Keratinocyte (primary cell): ENCODE results near the gene HOPX. TPM values are rescaled to one million over a fixed set of nuclear protein-coding genes. Genes with fewer than 3 reads are reported as not detected.

ENCODE experiments used
- DNase-seq: peaks from one replicate; pipeline ENCODE4 v3.0.0-alpha.2; 2011; ENCODE audit warnings: low read depth, missing footprints, low spot score
- FAIRE-seq: peaks from 2 replicates; lab custom pipeline; 2011; peaks lifted over from hg19 to GRCh38; lab: Jason Lieb, UNC
- H2AFZ ChIP-seq: 2 replicates; pipeline ENCODE4 v1.6.0; 2012; ENCODE audit warnings: low read length, control low read depth, inconsistent platforms; ENCODE audit not compliant: control insufficient read depth
- H3K27ac ChIP-seq: 2 replicates; pipeline ENCODE4 v1.5.1; 2011; ENCODE audit warnings: low read length; ENCODE audit not compliant: control insufficient read depth, insufficient read depth
- H3K27me3 ChIP-seq: 3 replicates; pipeline ENCODE4 v1.6.0; 2011; ENCODE audit warnings: low read length; ENCODE audit not compliant: control insufficient read depth, insufficient read depth; ENCODE audit errors: extremely low read depth
- H3K36me3 ChIP-seq, 2 experiments: 2 replicates in 1 of 2; 3 replicates in 1 of 2; pipeline ENCODE4 v1.5.1; 2011; ENCODE audit warnings: low read length in 2 of 2, mild to moderate bottlenecking in 1 of 2; ENCODE audit not compliant: control insufficient read depth in 2 of 2, insufficient read depth in 2 of 2; ENCODE audit errors: extremely low read depth in 1 of 2
- H3K4me1 ChIP-seq: 3 replicates; pipeline ENCODE4 v1.5.1; 2011; ENCODE audit warnings: low read length; ENCODE audit not compliant: control insufficient read depth, insufficient read depth; ENCODE audit errors: extremely low read depth
- H3K4me2 ChIP-seq: 3 replicates; pipeline ENCODE4 v1.6.0; 2011; ENCODE audit warnings: low read depth, low read length; ENCODE audit not compliant: control insufficient read depth, insufficient read depth; ENCODE audit errors: extremely low read depth
- H3K4me3 ChIP-seq, 3 experiments: fragments of 200-600 bp in 1 of 3; sonication (generic) in 1 of 3; 2 replicates in 2 of 3; 3 replicates in 1 of 3; pipeline ENCODE4 v1.5.1; 2011 to 2016; ENCODE audit warnings: low read length in 3 of 3, mild to moderate bottlenecking in 3 of 3, control low read depth in 2 of 3, inconsistent platforms in 1 of 3, low read depth in 1 of 3, mixed read lengths in 1 of 3, mixed run types in 1 of 3, moderate library complexity in 1 of 3; ENCODE audit not compliant: control insufficient read depth in 2 of 3, insufficient read depth in 2 of 3; ENCODE audit errors: extremely low read depth in 1 of 3
- H3K79me2 ChIP-seq: 2 replicates; pipeline ENCODE4 v1.6.0; 2012; ENCODE audit warnings: low read length; ENCODE audit not compliant: control insufficient read depth, insufficient read depth
- H3K9ac ChIP-seq: 3 replicates; pipeline ENCODE4 v1.6.0; 2011; ENCODE audit warnings: low read length; ENCODE audit not compliant: control insufficient read depth, insufficient read depth; ENCODE audit errors: extremely low read depth
- H3K9me1 ChIP-seq: 3 replicates; pipeline ENCODE4 v1.6.0; 2011; ENCODE audit warnings: low read length; ENCODE audit not compliant: control insufficient read depth, insufficient read depth; ENCODE audit errors: extremely low read depth
- H3K9me3 ChIP-seq: 2 replicates; pipeline ENCODE4 v1.5.1; 2012; ENCODE audit warnings: low read depth, low read length; ENCODE audit not compliant: control insufficient read depth
- H4K20me1 ChIP-seq: 3 replicates; pipeline ENCODE4 v1.6.0; 2011; ENCODE audit warnings: low read length; ENCODE audit not compliant: control insufficient read depth, insufficient read depth; ENCODE audit errors: extremely low read depth
- CTCF ChIP-seq, 3 experiments: IDR thresholded peaks in 1 of 3; conservative IDR thresholded peaks in 1 of 3; optimal IDR thresholded peaks in 1 of 3; 2 replicates in 2 of 3; 3 replicates in 1 of 3; pipeline versions ENCODE3 to v1.5.1; 2011; ENCODE audit warnings: low read length in 3 of 3, mild to moderate bottlenecking in 3 of 3, moderate library complexity in 2 of 3, control low read depth in 1 of 3, inconsistent platforms in 1 of 3; ENCODE audit not compliant: insufficient read depth in 2 of 3; ENCODE audit errors: extremely low read depth in 1 of 3
- EZH2 ChIP-seq: IDR thresholded peaks from one replicate; pipeline ENCODE4 v1.6.1; 2012; ENCODE audit warnings: inconsistent platforms, mild to moderate bottlenecking, low read length, moderate library complexity
- dilution Hi-C: fragments of 300-500 bp; cut with MboI; formaldehyde crosslinking; loops from one replicate; pipeline ENCODE4 v1.7.0; 2020; ENCODE audit warnings: low sequenced_read_pairs; ENCODE audit not compliant: extremely low pct_ligation_motif_present
- polyA plus RNA-seq, 5 experiments: library from polyadenylated mRNA; depleted of rRNA in 3 of 5; stranded (reverse) in 3 of 5; stranded (forward) in 1 of 5; unstranded in 1 of 5; fragments of >200 nt; gene quantifications; 1 replicate in 1 of 5; 2 replicates in 3 of 5; 3 replicates in 1 of 5; pipeline versions ENCODE4 v1.2.1 to v1.2.3, GENCODE V29; 2011 to 2012; ENCODE audit warnings: missing spikeins in 2 of 5, low read depth in 1 of 5, low replicate concordance in 1 of 5

HOPX gene
- polyA plus RNA-seq, 1 donor (not counting 4 experiments of a cell fraction or from before 2014, with no cell fraction given): 8.5 TPM

- Histone ChIP-seq H3K27me3 (no peaks in the 10 kb centered on the region), H3K9me3 (no peaks in the 10 kb centered on the region), H3K27ac (no peak overlapping the region), H3K9ac (no peak overlapping the region), H3K36me3 (no peaks in the 10 kb centered on the region), H4K20me1 (no peaks in the 10 kb centered on the region), H3K79me2 (no peaks in the 10 kb centered on the region), H3K4me1 (peaks cover 18% of the 10 kb centered on the region), H3K4me3 (no peak overlapping the region), H2AFZ (no peak overlapping the region), H3K4me2 (no peak overlapping the region), H3K9me1 (no peaks in the 10 kb centered on the region)
- no peak for FAIRE-seq
- no peak for DNase-seq
- TF ChIP-seq EZH2 (no peak), CTCF (optimal IDR thresholded peaks at IDR 0.05 in 1 of 3, IDR thresholded peaks at IDR 0.05 in 1 of 3, conservative IDR thresholded peaks at IDR 0.05 in 1 of 3; ENCODE audit: extremely low read depth in 1 of 3, insufficient read depth in 2 of 3, low read length in 3 of 3) (no peak)
- dilution Hi-C loops: no loop called here
Observed at GRCh38 chr4:56683455-56683854, 2.4 kb upstream of the HOPX start.

GRCh38 chr4:56681853-56682525 lies 893 bp upstream of the HOPX start:
- dilution Hi-C loops: no loop called here
- Histone ChIP-seq H4K20me1 (no peaks in the 10 kb centered on the region), H3K4me1 (peaks cover 18% of the 10 kb centered on the region), H2AFZ (no peak overlapping the region), H3K9ac (no peak overlapping the region), H3K36me3 (no peaks in the 10 kb centered on the region), H3K9me3 (no peaks in the 10 kb centered on the region), H3K4me3 (peak overlapping the region in 1 of 3 experiments; percentile 65), H3K79me2 (no peaks in the 10 kb centered on the region), H3K9me1 (no peaks in the 10 kb centered on the region), H3K4me2 (peak overlapping the region; percentile 69), H3K27ac (no peak overlapping the region), H3K27me3 (peaks cover under 1% of the 10 kb centered on the region)
- no peak for DNase-seq
- FAIRE-seq: no peak
- no peak for TF ChIP-seq CTCF (optimal IDR thresholded peaks at IDR 0.05 in 1 of 3, IDR thresholded peaks at IDR 0.05 in 1 of 3, conservative IDR thresholded peaks at IDR 0.05 in 1 of 3; ENCODE audit: extremely low read depth in 1 of 3, insufficient read depth in 2 of 3, low read length in 3 of 3)
- TF ChIP-seq EZH2: no peak
